NCI-H2196 treated with DMSO at 0.1 percent for 48 hours (cell line): Measurements from ENCODE around the gene TNFAIP3.
"Not testable (repeated sequence)": the region's sequence is repeated elsewhere in the genome, so short reads cannot be mapped to it uniquely, and the experiment has no call there.

Experiments used
- DNase-seq: peaks from one replicate; lab custom pipeline; 2025; ENCODE audit not compliant: unreplicated experiment; lab: John Stamatoyannopoulos, UW

The TNFAIP3 gene

DNA sequence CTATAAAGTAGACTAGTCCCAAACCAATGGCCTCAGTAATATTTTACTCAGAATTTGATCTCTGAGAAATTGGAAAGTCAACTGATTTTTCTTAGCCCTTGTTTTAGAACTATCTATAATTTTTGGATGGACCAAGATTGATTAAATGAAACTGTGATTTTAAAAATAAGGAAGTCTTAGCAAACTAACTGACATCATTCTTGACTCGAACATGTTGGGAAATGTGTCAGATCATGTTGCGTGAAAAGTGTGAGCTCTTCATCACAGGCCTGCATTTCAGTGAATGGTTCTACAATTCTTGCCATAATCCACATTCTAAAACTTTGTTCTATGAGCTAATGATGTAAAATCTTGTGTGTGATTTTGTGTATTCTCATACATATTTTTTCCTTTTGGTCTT is 11.0 kb downstream of the TNFAIP3 start:
- DNase-seq, result no peak

DNA sequence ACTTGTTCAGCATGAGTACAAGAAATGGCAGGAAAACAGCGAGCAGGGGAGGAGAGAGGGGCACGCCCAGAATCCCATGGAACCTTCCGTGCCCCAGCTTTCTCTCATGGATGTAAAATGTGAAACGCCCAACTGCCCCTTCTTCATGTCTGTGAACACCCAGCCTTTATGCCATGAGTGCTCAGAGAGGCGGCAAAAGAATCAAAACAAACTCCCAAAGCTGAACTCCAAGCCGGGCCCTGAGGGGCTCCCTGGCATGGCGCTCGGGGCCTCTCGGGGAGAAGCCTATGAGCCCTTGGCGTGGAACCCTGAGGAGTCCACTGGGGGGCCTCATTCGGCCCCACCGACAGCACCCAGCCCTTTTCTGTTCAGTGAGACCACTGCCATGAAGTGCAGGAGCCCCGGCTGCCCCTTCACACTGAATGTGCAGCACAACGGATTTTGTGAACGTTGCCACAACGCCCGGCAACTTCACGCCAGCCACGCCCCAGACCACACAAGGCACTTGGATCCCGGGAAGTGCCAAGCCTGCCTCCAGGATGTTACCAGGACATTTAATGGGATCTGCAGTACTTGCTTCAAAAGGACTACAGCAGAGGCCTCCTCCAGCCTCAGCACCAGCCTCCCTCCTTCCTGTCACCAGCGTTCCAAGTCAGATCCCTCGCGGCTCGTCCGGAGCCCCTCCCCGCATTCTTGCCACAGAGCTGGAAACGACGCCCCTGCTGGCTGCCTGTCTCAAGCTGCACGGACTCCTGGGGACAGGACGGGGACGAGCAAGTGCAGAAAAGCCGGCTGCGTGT is 11.6 kb downstream of the TNFAIP3 start:
- DNase-seq, result no peak

DNA sequence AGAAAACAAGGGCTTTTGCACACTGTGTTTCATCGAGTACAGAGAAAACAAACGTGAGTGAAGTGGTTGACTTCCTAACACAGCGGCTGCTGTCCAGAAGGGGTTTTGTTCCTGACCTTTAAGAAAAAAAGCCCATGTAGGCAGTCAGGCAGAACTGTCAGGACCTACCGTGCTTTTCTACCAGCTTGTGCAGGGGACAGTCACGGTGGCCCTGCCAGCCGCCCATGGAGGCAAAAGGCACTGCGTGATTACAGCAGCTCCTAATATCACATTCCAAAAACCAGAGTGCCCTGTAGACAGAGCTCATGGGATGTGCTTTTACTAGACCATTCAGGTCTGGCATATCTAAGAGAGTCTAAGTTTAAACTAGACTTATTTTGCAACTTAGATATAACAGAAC is 12.2 kb downstream of the TNFAIP3 start:
- DNase-seq, result no peak

DNA sequence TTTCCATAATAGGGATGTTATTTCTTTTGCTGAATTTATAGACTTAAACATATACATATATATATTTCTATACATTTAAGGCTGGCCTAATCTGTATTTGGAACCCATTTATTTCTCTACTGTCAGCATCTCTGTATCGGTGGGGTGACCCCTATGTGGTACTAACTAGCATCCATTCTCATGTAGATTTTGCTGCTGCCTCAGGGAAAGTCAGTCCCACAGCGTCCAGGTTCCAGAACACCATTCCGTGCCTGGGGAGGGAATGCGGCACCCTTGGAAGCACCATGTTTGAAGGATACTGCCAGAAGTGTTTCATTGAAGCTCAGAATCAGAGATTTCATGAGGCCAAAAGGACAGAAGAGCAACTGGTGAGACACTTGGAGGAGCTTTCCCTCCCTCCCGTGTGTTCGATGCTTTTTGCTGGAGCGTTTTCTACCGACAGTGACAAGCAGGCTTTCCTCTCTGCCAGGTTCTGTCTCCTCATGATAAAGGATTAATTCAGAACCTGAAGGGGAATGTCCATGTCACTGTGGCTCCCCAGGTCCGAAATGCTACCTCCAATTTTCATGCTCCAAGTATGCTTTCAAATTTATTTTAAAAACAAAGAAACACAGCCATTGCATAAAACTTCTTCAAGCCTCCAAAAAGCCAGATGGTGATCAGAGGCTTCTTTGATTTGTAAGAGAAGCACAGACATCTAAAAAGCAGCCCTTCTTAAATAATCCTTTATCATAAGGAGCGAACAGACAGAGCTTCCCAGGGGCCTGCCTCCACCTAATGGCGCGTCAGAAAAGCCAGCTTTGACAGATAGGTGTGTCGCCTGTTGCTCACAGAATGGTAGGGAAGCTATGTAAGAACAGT is 13.1 kb downstream of the TNFAIP3 start:
- DNase-seq, result no peak

DNA sequence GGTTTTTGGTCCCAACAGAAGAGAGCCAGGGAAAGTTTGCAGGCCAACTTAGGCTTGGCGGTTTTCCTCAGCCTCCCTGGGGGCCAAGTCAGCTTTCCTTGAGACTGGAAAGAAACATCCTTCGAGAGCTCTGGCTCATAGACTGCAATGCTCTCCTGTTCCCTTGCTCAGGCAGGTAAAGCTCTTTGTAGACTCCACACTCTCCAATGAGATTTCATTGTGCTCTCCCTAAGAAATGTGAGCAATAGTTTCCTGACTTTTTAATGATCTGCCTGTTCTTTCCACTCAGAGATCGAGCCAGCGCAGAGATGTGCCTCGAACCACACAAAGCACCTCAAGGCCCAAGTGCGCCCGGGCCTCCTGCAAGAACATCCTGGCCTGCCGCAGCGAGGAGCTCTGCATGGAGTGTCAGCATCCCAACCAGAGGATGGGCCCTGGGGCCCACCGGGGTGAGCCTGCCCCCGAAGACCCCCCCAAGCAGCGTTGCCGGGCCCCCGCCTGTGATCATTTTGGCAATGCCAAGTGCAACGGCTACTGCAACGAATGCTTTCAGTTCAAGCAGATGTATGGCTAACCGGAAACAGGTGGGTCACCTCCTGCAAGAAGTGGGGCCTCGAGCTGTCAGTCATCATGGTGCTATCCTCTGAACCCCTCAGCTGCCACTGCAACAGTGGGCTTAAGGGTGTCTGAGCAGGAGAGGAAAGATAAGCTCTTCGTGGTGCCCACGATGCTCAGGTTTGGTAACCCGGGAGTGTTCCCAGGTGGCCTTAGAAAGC is 13.9 kb downstream of the TNFAIP3 start:
- DNase-seq, result no peak

DNA sequence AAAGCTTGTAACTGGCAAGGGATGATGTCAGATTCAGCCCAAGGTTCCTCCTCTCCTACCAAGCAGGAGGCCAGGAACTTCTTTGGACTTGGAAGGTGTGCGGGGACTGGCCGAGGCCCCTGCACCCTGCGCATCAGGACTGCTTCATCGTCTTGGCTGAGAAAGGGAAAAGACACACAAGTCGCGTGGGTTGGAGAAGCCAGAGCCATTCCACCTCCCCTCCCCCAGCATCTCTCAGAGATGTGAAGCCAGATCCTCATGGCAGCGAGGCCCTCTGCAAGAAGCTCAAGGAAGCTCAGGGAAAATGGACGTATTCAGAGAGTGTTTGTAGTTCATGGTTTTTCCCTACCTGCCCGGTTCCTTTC is 14.4 kb downstream of the TNFAIP3 start:
- DNase-seq, result no peak

DNA sequence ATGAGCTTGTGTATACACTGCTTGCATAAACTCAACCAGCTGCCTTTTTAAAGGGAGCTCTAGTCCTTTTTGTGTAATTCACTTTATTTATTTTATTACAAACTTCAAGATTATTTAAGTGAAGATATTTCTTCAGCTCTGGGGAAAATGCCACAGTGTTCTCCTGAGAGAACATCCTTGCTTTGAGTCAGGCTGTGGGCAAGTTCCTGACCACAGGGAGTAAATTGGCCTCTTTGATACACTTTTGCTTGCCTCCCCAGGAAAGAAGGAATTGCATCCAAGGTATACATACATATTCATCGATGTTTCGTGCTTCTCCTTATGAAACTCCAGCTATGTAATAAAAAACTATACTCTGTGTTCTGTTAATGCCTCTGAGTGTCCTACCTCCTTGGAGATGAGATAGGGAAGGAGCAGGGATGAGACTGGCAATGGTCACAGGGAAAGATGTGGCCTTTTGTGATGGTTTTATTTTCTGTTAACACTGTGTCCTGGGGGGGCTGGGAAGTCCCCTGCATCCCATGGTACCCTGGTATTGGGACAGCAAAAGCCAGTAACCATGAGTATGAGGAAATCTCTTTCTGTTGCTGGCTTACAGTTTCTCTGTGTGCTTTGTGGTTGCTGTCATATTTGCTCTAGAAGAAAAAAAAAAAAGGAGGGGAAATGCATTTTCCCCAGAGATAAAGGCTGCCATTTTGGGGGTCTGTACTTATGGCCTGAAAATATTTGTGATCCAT is 15.3 kb downstream of the TNFAIP3 start:
- no peak for DNase-seq

DNA sequence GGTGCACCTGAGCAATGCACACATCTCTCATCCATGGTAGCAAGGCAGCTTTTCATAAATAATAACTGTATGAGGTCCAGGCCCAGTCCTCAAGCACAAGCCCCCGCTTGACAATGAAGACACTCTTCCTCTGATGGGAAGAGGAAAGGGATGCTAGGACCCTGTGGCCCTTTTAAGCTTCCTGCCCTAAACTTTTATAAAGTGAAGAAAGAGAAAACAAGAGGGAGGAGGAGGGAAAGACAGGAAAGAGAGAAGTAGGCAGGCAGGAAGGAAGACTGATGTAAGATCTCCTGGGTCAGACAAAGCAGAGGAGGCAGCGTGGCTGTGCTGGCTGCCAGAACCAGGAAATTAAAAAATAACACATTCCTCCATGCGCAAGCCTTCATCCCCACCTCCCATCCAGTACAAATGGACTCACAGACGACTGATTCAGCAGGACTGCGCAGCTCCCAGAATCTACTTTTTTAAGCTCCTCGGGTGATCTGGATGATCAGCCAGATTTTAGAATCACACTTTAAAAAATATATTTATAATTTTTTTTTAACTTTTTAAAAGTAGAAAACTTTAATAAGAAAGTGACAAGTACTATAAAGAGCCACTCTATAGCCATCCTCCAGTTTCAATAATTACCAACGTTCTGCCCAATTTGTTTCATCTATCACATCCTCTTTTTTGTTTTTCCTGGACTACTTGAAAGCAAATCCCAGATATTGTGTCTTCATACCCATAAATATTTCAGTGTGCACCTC is 16.5 kb downstream of the TNFAIP3 start:
- no peak for DNase-seq

DNA sequence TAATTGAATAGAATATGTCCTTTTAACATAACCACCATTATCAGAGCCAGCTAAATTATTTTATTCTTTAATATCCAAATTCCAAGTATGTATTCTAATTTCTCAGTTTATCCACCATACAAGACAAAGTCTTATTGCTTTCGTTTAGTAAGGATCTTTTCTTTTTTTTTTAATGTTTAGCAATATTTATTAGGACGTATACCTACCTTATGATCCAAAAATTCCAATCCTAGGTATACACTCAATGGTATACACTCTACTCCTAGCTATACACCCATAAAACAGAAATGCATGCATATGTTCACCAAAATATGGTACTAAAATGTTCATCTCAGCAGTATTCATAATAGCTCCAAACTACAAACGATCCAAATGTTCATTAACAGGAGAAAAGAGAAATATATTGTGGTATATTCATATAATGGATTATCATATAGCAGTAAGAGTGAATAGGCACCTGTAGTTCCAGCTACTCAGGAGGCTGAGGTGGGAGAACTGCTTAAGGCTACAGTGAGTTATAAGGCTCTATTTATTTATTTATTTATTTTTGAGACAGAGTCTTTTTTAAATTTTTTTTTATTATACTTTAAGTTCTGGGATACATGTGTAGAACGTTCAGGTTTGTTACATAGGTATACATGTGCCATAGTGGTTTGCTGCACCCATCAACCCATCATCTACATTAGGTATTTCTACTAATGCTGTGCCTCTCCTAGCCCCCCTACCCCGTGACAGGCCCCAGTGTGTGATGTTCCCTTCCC is 17.3 kb downstream of the TNFAIP3 start:
- DNase-seq, result no peak

DNA sequence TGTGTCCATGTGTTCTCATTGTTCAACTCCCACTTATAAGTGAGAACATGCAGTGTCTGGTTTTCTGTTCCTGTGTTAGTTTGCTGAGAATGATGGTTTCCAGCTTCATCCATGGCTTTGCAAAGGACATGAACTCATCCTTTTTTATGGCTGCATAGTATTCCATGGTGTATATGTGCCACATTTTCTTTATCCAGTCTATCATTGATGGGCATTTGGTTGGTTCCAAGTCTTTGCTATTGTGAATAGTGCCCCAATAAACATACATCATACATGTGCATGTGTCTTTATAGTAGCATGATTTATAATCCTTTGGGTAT is 17.8 kb downstream of the TNFAIP3 start:
- not testable (repeated sequence) for DNase-seq

DNA sequence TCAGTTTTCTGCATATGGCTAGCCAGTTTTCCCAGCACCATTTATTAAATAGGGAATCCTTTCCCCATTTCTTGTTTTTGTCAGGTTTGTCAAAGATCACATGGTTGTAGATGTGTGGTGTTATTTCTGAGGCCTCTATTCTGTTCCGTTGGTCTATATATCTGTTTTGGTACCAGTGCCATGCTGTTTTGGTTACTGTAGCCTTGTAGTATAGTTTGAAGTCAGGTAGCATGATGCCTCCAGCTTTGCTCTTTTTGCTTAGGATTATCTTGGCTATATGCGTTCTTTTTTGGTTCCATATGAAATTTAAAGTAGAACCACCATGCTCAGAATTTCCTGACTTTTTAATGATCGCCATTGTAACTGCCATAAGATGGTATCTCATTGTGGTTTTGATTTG is 19.2 kb downstream of the TNFAIP3 start:
- not testable (repeated sequence) for DNase-seq

DNA sequence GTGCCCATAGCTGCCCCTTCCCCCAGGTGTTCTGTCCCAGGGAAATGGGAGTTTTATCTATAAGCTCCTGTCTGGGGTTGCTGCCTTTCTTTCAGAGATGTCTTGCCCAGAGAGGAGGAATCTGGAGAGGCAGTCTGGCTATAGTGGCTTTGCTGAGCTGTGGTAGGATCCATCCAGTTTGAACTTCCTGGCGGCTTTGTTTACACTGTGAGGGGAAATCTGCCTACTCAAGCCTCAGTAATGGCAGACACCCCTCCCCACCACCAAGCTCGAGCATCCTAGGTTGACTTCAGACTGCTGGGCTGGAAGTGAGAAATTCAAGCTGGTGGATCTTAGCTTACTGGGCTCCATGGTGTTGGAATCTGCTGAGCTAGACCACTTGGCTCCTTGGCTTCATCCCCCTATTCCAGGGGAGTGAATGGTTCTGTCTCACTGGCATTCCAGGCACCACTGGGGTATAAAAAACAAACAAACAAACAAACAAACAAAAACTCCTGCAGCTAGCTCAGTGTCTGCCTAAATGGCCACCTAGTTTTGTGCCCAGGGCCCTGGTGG is 24.0 kb downstream of the TNFAIP3 start:
- DNase-seq, result no peak

DNA sequence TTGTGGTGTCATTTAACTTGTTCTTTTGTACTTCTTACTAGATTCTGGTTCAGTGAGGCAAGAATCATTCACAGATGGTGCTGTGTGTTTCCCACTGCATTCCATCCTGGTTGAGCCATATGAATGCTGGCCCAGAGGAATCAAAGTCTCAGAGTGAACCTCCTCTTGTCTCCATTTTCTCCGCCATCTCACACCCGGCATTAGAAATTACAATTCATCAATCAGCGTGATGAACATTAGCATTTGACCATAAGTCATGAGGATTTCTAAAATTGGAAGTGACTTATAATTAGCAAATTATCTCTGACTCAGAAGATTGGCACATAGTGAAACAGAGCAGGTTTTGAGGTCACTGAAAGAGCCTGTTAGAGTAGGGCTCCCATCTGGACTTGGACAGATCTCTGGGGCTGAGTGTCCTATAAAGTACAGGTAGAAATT is 25.2 kb downstream of the TNFAIP3 start:
- no peak for DNase-seq

DNA sequence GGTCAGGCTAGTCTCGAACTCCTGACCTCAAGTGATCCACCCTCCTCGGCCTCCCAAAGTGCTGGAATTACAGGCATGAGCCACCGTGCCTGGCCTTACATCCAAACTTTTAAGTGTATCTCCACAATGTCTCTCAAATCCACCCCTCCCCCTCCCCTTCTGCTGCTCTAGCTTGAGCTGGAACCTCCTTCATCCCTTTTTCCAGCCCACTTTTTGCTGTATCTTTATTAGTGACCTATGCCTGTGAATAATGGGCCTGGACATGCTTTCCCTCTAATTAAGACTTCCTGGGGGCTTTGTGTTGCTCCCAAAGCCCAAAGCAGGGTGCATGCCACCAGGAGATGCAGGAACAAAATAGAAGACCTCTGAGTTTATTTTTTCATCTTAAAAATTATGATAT is 26.1 kb downstream of the TNFAIP3 start:
- no peak for DNase-seq

DNA sequence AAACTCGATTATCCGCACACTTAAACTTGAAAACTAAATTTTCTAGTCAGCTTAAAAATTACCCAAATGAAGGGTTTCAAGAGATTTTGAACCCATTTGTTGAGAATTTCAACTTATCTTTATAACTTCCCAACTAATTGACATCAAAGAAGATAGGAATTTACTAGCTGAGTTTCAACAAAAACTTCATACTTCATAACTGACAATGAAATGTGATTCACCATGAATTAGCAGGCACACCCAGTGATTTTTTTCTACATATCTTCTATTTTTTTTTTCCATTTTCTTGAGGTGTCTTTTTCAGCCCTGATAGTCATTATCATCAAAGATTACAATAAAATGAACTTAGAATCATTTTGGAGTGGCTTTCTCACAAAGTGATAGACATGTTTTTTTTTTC is 26.7 kb downstream of the TNFAIP3 start:
- no peak for DNase-seq

DNA sequence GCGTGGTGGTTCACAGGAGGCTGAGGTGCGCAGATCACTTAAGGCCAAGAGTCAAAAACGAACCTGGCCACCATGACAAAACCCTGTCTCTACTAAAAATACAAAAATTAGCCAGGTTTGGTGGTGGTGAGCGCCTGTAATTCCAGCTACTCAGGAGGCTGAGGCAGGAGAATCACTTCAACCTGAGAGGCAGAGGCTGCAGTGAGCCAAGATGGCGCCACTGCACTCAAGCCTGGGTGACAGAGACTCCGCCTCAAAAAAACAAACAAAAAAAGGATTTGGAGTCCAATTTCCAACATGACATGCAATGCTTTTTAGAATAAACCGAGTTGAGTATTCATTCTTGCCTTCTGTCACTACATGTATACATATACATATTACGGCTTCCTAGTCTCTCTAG is 27.3 kb downstream of the TNFAIP3 start:
- DNase-seq, result not testable (repeated sequence)

DNA sequence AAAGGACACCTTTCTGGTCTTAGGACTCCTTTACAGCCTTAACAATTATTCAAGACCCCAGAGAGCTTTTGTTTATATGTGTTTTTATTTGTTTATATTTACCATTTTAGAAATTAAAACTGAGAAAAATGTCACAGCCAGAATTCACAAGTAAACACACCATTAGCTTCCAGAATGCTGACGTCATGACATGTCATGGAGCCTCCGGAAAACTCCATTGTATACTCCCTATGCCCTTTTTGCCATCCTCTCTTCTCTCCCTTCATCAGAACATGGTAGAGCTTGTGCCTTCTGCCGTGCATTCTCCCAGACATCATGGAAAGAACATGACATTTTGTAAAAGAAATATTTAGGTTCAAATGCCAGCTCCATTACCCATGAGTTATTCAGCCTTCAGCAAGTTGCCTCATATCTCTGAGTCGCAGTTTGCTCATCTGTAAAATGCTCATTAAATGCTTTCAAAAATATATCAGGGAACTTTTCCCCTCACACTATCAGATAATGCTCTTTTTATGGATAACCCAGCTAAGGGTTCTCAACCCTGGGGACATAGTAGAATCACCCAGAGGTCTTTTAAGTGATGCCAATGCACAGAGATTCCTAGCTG is 27.8 kb downstream of the TNFAIP3 start:
- DNase-seq, result no peak

DNA sequence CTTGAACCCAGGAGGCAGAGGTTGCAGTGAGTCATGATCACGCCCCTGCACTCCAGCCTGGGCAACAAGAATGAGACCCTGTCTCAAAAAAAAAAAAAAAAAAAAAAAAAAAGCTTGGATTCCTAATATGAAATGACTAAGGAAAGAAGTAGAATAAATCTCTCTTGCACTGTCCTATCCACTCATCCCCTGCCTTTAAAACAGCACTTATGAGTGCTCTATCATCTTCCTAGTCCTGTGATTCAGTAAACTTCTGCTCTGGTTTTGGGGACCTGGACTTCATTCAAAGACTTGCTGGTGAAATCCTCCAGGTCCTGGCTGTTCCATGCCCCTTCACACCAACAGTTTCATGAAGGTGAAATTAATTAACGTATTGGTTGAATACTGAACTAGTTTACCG is 29.6 kb downstream of the TNFAIP3 start:
- no peak for DNase-seq

DNA sequence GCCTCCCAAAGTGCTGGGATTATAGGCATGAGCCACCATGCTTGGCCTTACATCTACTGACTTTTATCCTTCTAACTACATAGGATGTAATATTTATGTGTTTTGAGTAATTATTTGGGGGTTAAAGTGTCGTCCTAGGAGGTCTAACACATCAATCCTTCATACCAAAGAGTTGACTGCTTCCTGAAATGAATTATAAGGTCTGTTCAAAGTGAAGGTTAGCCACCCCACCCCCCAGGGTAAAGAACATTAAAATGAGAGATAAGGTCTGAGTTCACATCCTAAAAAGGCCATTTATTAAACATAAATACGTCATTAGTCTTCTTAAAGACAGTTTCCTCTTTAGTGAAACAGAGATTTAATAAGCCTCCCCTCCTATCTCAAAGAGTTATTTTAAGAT is 33.8 kb downstream of the TNFAIP3 start:
- no peak for DNase-seq
